ENCODE measurements around the gene TADA3. TPM values are rescaled to one million over a fixed set of nuclear protein-coding genes. Genes with fewer than 3 reads are reported as not detected.
A peak's percentile ranks its signal among the peaks of the same experiment; 100 is the strongest.

Gene TADA3
- total and polyA plus RNA-seq, 9 of the 15 experiments (the other 6 are each of a cell fraction or from before 2014, with no cell fraction given): 4.1 to 110 (median 74.8) TPM

- peak; percentile 81 for TF ChIP-seq HMGXB4 (CRISPR knock-in tag; IDR thresholded peaks at IDR 0.05)
- peak in 1 of 2 experiments; percentile 24; a peak in 1 of 4 replicates for TF ChIP-seq RAD21 (CRISPR knock-in tag; conservative IDR thresholded peaks at IDR 0.05 in 1 of 2, IDR thresholded peaks at IDR 0.05 in 1 of 2)
- TF ChIP-seq DMBX1 (CRISPR knock-in tag; IDR thresholded peaks at IDR 0.05; ENCODE audit: borderline replicate concordance): no peak
- TF ChIP-seq NEUROD1 (IDR thresholded peaks at IDR 0.05; ENCODE audit: borderline replicate concordance, low read depth, low read length, partially characterized antibody): no peak
- TF ChIP-seq BRF2 (IDR thresholded peaks at IDR 0.05; ENCODE audit: borderline replicate concordance, insufficient read depth, insufficient read length): no peak
- no peak for TF ChIP-seq ATF7 (IDR thresholded peaks at IDR 0.05)
- 0 out of 2 replicates have a peak, but pooled peaks have one; percentile 6 for TF ChIP-seq ZNF121 (CRISPR knock-in tag; conservative IDR thresholded peaks at IDR 0.05)
- peak; percentile 71; the same call in 1 of the 2 replicates for TF ChIP-seq ZNF12 (CRISPR knock-in tag; IDR thresholded peaks at IDR 0.05)
- TF ChIP-seq CEBPZ (IDR thresholded peaks at IDR 0.05; ENCODE audit: borderline replicate concordance, low read depth, low read length): 0 out of 2 replicates have a peak, but pooled peaks have one; percentile 15
- 0 out of 2 replicates have a peak, but pooled peaks have one; percentile 6 for TF ChIP-seq ZNF384 (IDR thresholded peaks at IDR 0.05; ENCODE audit: low read depth, low read length)
- TF ChIP-seq SP2 (IDR thresholded peaks at IDR 0.05; ENCODE audit: extremely low read depth, low read depth, low read length, poor library complexity, severe bottlenecking): no peak
- TF ChIP-seq STAT6 (CRISPR knock-in tag; IDR thresholded peaks at IDR 0.05): no peak
- TF ChIP-seq PTRF (tag; IDR thresholded peaks at IDR 0.05): no peak
- TF ChIP-seq RBM15 (IDR thresholded peaks at IDR 0.05; ENCODE audit: insufficient read depth, low read length): no peak
- TF ChIP-seq KDM1A (IDR thresholded peaks at IDR 0.05): no peak
- TF ChIP-seq DLX4 (CRISPR knock-in tag; IDR thresholded peaks at IDR 0.05): no peak
- TF ChIP-seq ZNF3 (CRISPR knock-in tag; IDR thresholded peaks at IDR 0.05): no peak
Observed at GRCh38 chr3:9793161-9793781, 998 bp upstream of the TADA3 start (continued).

Data from K562 (cell line).